Endothelial cell of umbilical vein (primary cell): ENCODE results near the gene IFNG.

ENCODE experiments used
- EZH2 ChIP-seq: IDR thresholded peaks from 2 replicates; pipeline ENCODE4 v1.6.1; 2012; ENCODE audit warnings: borderline replicate concordance, low read depth, mild to moderate bottlenecking, moderate library complexity, low read length, inconsistent platforms; ENCODE audit not compliant: severe bottlenecking
- GATA2 ChIP-seq: IDR thresholded peaks from 2 replicates; pipeline ENCODE4 v1.7.0; 2011; ENCODE audit warnings: low read depth, mild to moderate bottlenecking, moderate library complexity, mixed read lengths, low read length; ENCODE audit not compliant: insufficient read length, insufficient read depth
- MYC ChIP-seq: IDR thresholded peaks from one replicate; pipeline ENCODE4 v1.6.1; 2011; ENCODE audit warnings: mild to moderate bottlenecking, low read depth, low read length
- POLR2A ChIP-seq: IDR thresholded peaks from 2 replicates; pipeline ENCODE4 v1.6.1; 2012; ENCODE audit warnings: low read depth, mild to moderate bottlenecking, control low read depth, low read length
- POLR2AphosphoS5 ChIP-seq: IDR thresholded peaks from 2 replicates; pipeline ENCODE4 v1.6.1; 2012; ENCODE audit warnings: low read depth, mild to moderate bottlenecking, control low read depth, low read length, moderate library complexity; ENCODE audit not compliant: insufficient read depth
- TF ChIP-seq, protein P1 (sequence below): IDR thresholded peaks from 2 replicates; pipeline ENCODE4 v1.6.1; 2011; ENCODE audit not compliant: insufficient read depth, insufficient read length
- TF ChIP-seq, protein P2 (sequence below), 2 donors: IDR thresholded peaks; 1 replicate in 1 of 2; 2 replicates in 1 of 2; pipeline ENCODE4 v1.5.1; 2011; ENCODE audit warnings: low read length in 2 of 2, mild to moderate bottlenecking in 2 of 2, moderate library complexity in 2 of 2, control low read depth in 1 of 2, inconsistent platforms in 1 of 2, low read depth in 1 of 2; ENCODE audit not compliant: insufficient read depth in 1 of 2; ENCODE audit errors: extremely low read depth in 1 of 2

DNA sequence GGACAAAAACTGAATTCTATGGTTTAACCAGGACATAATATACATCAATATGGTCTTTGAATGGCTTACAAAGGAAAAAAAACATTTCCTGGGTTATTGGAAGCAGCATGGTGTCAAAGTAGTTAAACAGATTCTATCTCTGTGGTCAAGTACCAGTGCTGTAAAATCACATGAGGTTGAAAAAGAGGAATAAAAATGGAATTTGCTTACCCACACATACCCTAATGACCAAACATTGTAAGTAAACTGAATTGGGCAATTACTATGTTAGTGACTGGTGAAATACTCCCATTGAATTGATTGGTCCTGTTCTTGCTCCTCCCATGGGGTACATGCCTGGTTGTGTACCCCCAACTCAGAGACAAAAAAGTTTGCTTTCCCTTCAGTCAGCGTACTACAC, 19.6 kb downstream of the IFNG start:
- TF ChIP-seq, protein P1, sequence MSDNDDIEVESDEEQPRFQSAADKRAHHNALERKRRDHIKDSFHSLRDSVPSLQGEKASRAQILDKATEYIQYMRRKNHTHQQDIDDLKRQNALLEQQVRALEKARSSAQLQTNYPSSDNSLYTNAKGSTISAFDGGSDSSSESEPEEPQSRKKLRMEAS, result no peak
- TF ChIP-seq POLR2A (no peak), GATA2 (no peak), EZH2 (no peak), POLR2AphosphoS5 (no peak), MYC (no peak)
- TF ChIP-seq, protein P2, sequence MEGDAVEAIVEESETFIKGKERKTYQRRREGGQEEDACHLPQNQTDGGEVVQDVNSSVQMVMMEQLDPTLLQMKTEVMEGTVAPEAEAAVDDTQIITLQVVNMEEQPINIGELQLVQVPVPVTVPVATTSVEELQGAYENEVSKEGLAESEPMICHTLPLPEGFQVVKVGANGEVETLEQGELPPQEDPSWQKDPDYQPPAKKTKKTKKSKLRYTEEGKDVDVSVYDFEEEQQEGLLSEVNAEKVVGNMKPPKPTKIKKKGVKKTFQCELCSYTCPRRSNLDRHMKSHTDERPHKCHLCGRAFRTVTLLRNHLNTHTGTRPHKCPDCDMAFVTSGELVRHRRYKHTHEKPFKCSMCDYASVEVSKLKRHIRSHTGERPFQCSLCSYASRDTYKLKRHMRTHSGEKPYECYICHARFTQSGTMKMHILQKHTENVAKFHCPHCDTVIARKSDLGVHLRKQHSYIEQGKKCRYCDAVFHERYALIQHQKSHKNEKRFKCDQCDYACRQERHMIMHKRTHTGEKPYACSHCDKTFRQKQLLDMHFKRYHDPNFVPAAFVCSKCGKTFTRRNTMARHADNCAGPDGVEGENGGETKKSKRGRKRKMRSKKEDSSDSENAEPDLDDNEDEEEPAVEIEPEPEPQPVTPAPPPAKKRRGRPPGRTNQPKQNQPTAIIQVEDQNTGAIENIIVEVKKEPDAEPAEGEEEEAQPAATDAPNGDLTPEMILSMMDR (IDR thresholded peaks at IDR 0.05; ENCODE audit: extremely low read depth in 1 of 2, insufficient read depth in 1 of 2, low read depth in 1 of 2, low read length in 2 of 2), result no peak
